Measurements from ENCODE around the gene ST6GALNAC3.

DNA sequence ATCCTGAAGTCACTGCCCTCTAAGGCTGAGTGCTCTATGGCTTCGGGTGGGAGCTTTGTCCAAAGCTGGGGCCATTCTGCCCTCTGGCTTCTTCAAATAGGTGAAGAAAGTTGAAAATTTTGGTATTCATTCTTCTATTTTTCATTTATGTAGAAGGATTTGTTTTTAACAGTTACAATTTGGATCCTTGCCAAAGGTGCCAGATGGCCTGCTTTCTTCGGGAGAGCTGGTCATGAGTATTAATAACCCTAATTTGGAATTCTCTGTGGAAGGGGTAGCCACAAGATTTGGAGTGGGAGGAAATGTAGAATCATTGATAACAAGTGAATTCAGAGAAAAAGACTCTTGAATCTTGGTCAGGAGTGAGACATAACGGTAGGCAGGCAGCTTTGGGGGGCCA, 422.3 kb downstream of the ST6GALNAC3 start:
- no peak for TF ChIP-seq POLR2A (IDR thresholded peaks at IDR 0.05)
- TF ChIP-seq, protein P1, sequence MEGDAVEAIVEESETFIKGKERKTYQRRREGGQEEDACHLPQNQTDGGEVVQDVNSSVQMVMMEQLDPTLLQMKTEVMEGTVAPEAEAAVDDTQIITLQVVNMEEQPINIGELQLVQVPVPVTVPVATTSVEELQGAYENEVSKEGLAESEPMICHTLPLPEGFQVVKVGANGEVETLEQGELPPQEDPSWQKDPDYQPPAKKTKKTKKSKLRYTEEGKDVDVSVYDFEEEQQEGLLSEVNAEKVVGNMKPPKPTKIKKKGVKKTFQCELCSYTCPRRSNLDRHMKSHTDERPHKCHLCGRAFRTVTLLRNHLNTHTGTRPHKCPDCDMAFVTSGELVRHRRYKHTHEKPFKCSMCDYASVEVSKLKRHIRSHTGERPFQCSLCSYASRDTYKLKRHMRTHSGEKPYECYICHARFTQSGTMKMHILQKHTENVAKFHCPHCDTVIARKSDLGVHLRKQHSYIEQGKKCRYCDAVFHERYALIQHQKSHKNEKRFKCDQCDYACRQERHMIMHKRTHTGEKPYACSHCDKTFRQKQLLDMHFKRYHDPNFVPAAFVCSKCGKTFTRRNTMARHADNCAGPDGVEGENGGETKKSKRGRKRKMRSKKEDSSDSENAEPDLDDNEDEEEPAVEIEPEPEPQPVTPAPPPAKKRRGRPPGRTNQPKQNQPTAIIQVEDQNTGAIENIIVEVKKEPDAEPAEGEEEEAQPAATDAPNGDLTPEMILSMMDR (IDR thresholded peaks at IDR 0.05): no peak
